Ishikawa (cell line): Measurements from ENCODE around the gene SDSL.

Experiments
- CREB1 ChIP-seq: IDR thresholded peaks from 2 replicates; pipeline ENCODE4 v1.6.1; 2012; ENCODE audit warnings: low read depth
- EGR1 ChIP-seq: IDR thresholded peaks from 2 replicates; pipeline ENCODE4 v1.6.1; 2012
- FOXM1 ChIP-seq: IDR thresholded peaks from 2 replicates; pipeline ENCODE4 v1.6.1; 2012; ENCODE audit warnings: low read depth, borderline replicate concordance
- MAX ChIP-seq: IDR thresholded peaks from 2 replicates; pipeline ENCODE4 v1.6.1; 2012
- NFIC ChIP-seq: IDR thresholded peaks from 2 replicates; pipeline ENCODE4 v1.6.1; 2012
- RAD21 ChIP-seq: IDR thresholded peaks from 2 replicates; pipeline ENCODE4 v1.6.1; 2012; ENCODE audit warnings: low read depth
- REST ChIP-seq: IDR thresholded peaks from 2 replicates; pipeline ENCODE4 v1.6.1; 2012; ENCODE audit warnings: low read depth, mild to moderate bottlenecking
- TAF1 ChIP-seq: IDR thresholded peaks from 2 replicates; pipeline ENCODE4 v1.6.1; 2012; ENCODE audit warnings: low read depth, mild to moderate bottlenecking
- USF1 ChIP-seq: IDR thresholded peaks from 2 replicates; pipeline ENCODE4 v1.6.1; 2012
- YY1 ChIP-seq: IDR thresholded peaks from 2 replicates; pipeline ENCODE4 v1.6.1; 2012; ENCODE audit warnings: low read depth

- TF ChIP-seq RAD21: no peak
- no peak for TF ChIP-seq YY1
- no peak for TF ChIP-seq MAX
- no peak for TF ChIP-seq USF1
- no peak for TF ChIP-seq CREB1
- no peak for TF ChIP-seq NFIC
- TF ChIP-seq TAF1: no peak
- no peak for TF ChIP-seq REST
- TF ChIP-seq EGR1: no peak
- no peak for TF ChIP-seq FOXM1
Measured at GRCh38 chr12:113401066-113402000, 20.8 kb upstream of the SDSL start.
